SHP77 treated with DMSO at 0.1 percent for 48 hours (cell line): ENCODE measurements around the gene CHI3L1.
A peak's percentile ranks its signal among the peaks of the same experiment; 100 is the strongest.
"Not testable (repeated sequence)": the region's sequence is repeated elsewhere in the genome, so short reads cannot be mapped to it uniquely, and the experiment has no call there.

Source experiments
- DNase-seq: peaks from one replicate; lab custom pipeline; 2025; lab: John Stamatoyannopoulos, UW

Gene CHI3L1

GRCh38 chr1:203186446-203187303, at the start of gene CHI3L1:
Gene CHI3L1, minus strand, starts transcription at chr1:203186704. Its CDS starts 81 bp downstream, at chr1:203186623.
- DNase-seq: no peak

GRCh38 chr1:203234901-203235300, 48.4 kb upstream of the CHI3L1 start:
- DNase-seq: not testable (repeated sequence)

- no peak for DNase-seq
These were observed 43.1 kb upstream of the CHI3L1 start, which contains the start of gene CHIT1 for GRCh38 chr1:203229471-203230135. Gene CHIT1, minus strand, starts transcription at chr1:203229673. Its CDS starts 37 bp downstream, at chr1:203229636.

- DNase-seq: no peak
These were observed 42.2 kb upstream of the CHI3L1 start for GRCh38 chr1:203228670-203229069.

GRCh38 chr1:203227371-203228083, 41.0 kb upstream of the CHI3L1 start:
- no peak for DNase-seq

- DNase-seq: no peak
These were observed 38.6 kb upstream of the CHI3L1 start for GRCh38 chr1:203225071-203225470.

- no peak for DNase-seq
These were observed 36.7 kb upstream of the CHI3L1 start for GRCh38 chr1:203223012-203223775.

GRCh38 chr1:203219934-203220333, 33.4 kb upstream of the CHI3L1 start:
- no peak for DNase-seq

GRCh38 chr1:203219171-203219570, 32.7 kb upstream of the CHI3L1 start:
- DNase-seq: no peak

- no peak for DNase-seq
These were observed 31.2 kb upstream of the CHI3L1 start for GRCh38 chr1:203217668-203218067.

GRCh38 chr1:203217139-203217655, 30.7 kb upstream of the CHI3L1 start:
- no peak for DNase-seq

- peak; percentile 49 for DNase-seq
These were observed 30.0 kb upstream of the CHI3L1 start for GRCh38 chr1:203216274-203217138.

GRCh38 chr1:203215573-203215972, 29.1 kb upstream of the CHI3L1 start:
- no peak for DNase-seq

GRCh38 chr1:203214871-203215270, 28.4 kb upstream of the CHI3L1 start:
- DNase-seq: no peak

GRCh38 chr1:203213126-203213525, 26.6 kb upstream of the CHI3L1 start:
- DNase-seq: no peak

GRCh38 chr1:203211812-203212211, 25.3 kb upstream of the CHI3L1 start:
- no peak for DNase-seq

- no peak for DNase-seq
These were observed 24.5 kb upstream of the CHI3L1 start for GRCh38 chr1:203210988-203211387.

GRCh38 chr1:203210350-203210749, 23.8 kb upstream of the CHI3L1 start:
- no peak for DNase-seq

GRCh38 chr1:203208181-203208580, 21.7 kb upstream of the CHI3L1 start:
- no peak for DNase-seq

GRCh38 chr1:203207751-203208150, 21.2 kb upstream of the CHI3L1 start:
- no peak for DNase-seq
